ENCODE measurements around the gene WFS1. TPM values are rescaled to one million over a fixed set of nuclear protein-coding genes. Genes with fewer than 3 reads are reported as not detected.

Gene WFS1
- total RNA-seq, 3 donors from 2014 or later = 32.5 to 58.3 (median 37.1) TPM

GRCh38 chr4:6248394-6248793, 21.3 kb upstream of the WFS1 start:
- Histone ChIP-seq H3K4me1 (no peaks in the 10 kb centered on the region), H3K36me3 (no peaks in the 10 kb centered on the region), H3K27me3 (peaks cover 5 to 42% of the 10 kb centered on the region in 2 donors), H3K4me3 (no peak overlapping the region), H3K9me3 (peaks cover 4 to 17% of the 10 kb centered on the region in 2 donors), H3K27ac (no peak overlapping the region)
- no peak for DNase-seq (ENCODE audit: low spot score in 2 of 2)
- intact Hi-C loops (cut with DNase I; ENCODE audit: low total_unique reads) = no loop called here
- TF ChIP-seq CTCF (IDR thresholded peaks at IDR 0.05) (no peak), POLR2A (IDR thresholded peaks at IDR 0.05) (no peak), POLR2AphosphoS5 (IDR thresholded peaks at IDR 0.05) (no peak)

GRCh38 chr4:6250235-6250983, 19.2 kb upstream of the WFS1 start:
- H3K4me3 ChIP-seq = no peak overlapping the region
- peaks cover 4 to 26% of the 10 kb centered on the region in 2 donors for H3K27me3 ChIP-seq
- no peak for TF ChIP-seq POLR2AphosphoS5 (IDR thresholded peaks at IDR 0.05)
- TF ChIP-seq CTCF (IDR thresholded peaks at IDR 0.05) = peak; percentile 84 to 90 (median 85)
- TF ChIP-seq POLR2A (IDR thresholded peaks at IDR 0.05) = no peak

GRCh38 chr4:6250984-6251295, 18.7 kb upstream of the WFS1 start:
- Histone ChIP-seq H3K9me3 (peaks cover 0 to 5% of the 10 kb centered on the region in 2 donors), H3K4me1 (no peaks in the 10 kb centered on the region), H3K4me3 (no peak overlapping the region), H3K36me3 (no peaks in the 10 kb centered on the region), H3K27ac (no peak overlapping the region), H3K27me3 (peaks cover 0 to 21% of the 10 kb centered on the region in 2 donors)
- no peak for DNase-seq (ENCODE audit: low spot score in 2 of 2)
- TF ChIP-seq POLR2A (IDR thresholded peaks at IDR 0.05) = no peak
- no peak for TF ChIP-seq POLR2AphosphoS5 (IDR thresholded peaks at IDR 0.05)
- no peak for TF ChIP-seq CTCF (IDR thresholded peaks at IDR 0.05)
- intact Hi-C loops (cut with DNase I; ENCODE audit: low total_unique reads) = loop anchor here (5.0 kb wide), 1 partner anchor 71 kb away; no protein-coding TSS in a partner anchor

More at GRCh38 chr4:6250235-6250983, 19.2 kb upstream of the WFS1 start:
- H3K27ac ChIP-seq = no peak overlapping the region
- H3K9me3 ChIP-seq = peaks cover 0 to 7% of the 10 kb centered on the region in 2 donors
- DNase-seq (ENCODE audit: low spot score in 2 of 2) = no peak
- no peaks in the 10 kb centered on the region for H3K36me3 ChIP-seq
- intact Hi-C loops (cut with DNase I; ENCODE audit: low total_unique reads) = loop anchor here (5.0 kb wide), 1 partner anchor 72 kb away; no protein-coding TSS in a partner anchor
- H3K4me1 ChIP-seq = no peaks in the 10 kb centered on the region

- H3K4me1 ChIP-seq = no peaks in the 10 kb centered on the region
- intact Hi-C loops (cut with DNase I; ENCODE audit: low total_unique reads) = loop anchor here (5.0 kb wide), 1 partner anchor 71 kb away; no protein-coding TSS in a partner anchor
Observed at GRCh38 chr4:6251365-6251764, 18.3 kb upstream of the WFS1 start.

More at GRCh38 chr4:6251365-6251764, 18.3 kb upstream of the WFS1 start:
- Histone ChIP-seq H3K27me3 (peaks cover 0 to 16% of the 10 kb centered on the region in 2 donors), H3K36me3 (no peaks in the 10 kb centered on the region), H3K9me3 (peaks cover 0 to 5% of the 10 kb centered on the region in 2 donors), H3K4me3 (no peak overlapping the region), H3K27ac (no peak overlapping the region)
- no peak for DNase-seq (ENCODE audit: low spot score in 2 of 2)
- TF ChIP-seq CTCF (IDR thresholded peaks at IDR 0.05) (no peak), POLR2A (IDR thresholded peaks at IDR 0.05) (no peak), POLR2AphosphoS5 (IDR thresholded peaks at IDR 0.05) (no peak)
